H9 (cell line): ENCODE measurements around the gene ANXA9. TPM values are rescaled to one million over a fixed set of nuclear protein-coding genes. Genes with fewer than 3 reads are reported as not detected.
A peak's percentile ranks its signal among the peaks of the same experiment; 100 is the strongest.

ENCODE experiments used
- DNase-seq: peaks from one replicate; pipeline ENCODE4 v3.0.0-alpha.2; 2017
- H2AFZ ChIP-seq: one replicate; pipeline ENCODE4 v1.6.1; 2013; ENCODE audit warnings: mild to moderate bottlenecking, low read length, control low read depth, moderate library complexity
- H2AK5ac ChIP-seq: 2 replicates; pipeline ENCODE4 v1.6.1; 2013; ENCODE audit warnings: low read length, control low read depth, mixed read lengths; ENCODE audit not compliant: insufficient read length
- H2BK120ac ChIP-seq: one replicate; pipeline ENCODE4 v1.6.1; 2013; ENCODE audit warnings: low read depth, mild to moderate bottlenecking, low read length, control low read depth, inconsistent platforms; ENCODE audit not compliant: poor library complexity, severe bottlenecking
- H2BK12ac ChIP-seq: 2 replicates; pipeline ENCODE4 v1.6.1; 2013; ENCODE audit warnings: low read length, control low read depth, mixed read lengths, low read depth; ENCODE audit not compliant: insufficient read length
- H2BK15ac ChIP-seq: 2 replicates; pipeline ENCODE4 v1.6.1; 2013; ENCODE audit warnings: low read depth, low read length, control low read depth
- H2BK20ac ChIP-seq: one replicate; pipeline ENCODE4 v1.6.1; 2013; ENCODE audit warnings: low read depth, mild to moderate bottlenecking, low read length, control low read depth, inconsistent platforms; ENCODE audit not compliant: poor library complexity, severe bottlenecking
- H2BK5ac ChIP-seq: 2 replicates; pipeline ENCODE4 v1.6.1; 2013; ENCODE audit warnings: low read length, control low read depth, mixed read lengths; ENCODE audit not compliant: insufficient read length
- H3K14ac ChIP-seq: 2 replicates; pipeline ENCODE4 v1.6.1; 2013; ENCODE audit warnings: low read length, control low read depth; ENCODE audit not compliant: insufficient read depth
- H3K18ac ChIP-seq: 2 replicates; pipeline ENCODE4 v1.6.1; 2013; ENCODE audit warnings: low read depth, mild to moderate bottlenecking, mixed read lengths, low read length, control low read depth; ENCODE audit not compliant: insufficient read length
- H3K23ac ChIP-seq: 2 replicates; pipeline ENCODE4 v1.6.1; 2013; ENCODE audit warnings: low read length, control low read depth, mixed read lengths, low read depth; ENCODE audit not compliant: insufficient read length
- H3K23me2 ChIP-seq: 2 replicates; pipeline ENCODE4 v1.6.1; 2013; ENCODE audit warnings: low read depth, mild to moderate bottlenecking, mixed read lengths, low read length, control low read depth; ENCODE audit not compliant: insufficient read length, poor library complexity, severe bottlenecking
- H3K27ac ChIP-seq: 2 replicates; pipeline ENCODE4 v1.5.1; 2013; ENCODE audit warnings: low read length, control low read depth, mixed read lengths, low read depth; ENCODE audit not compliant: insufficient read length
- H3K27me3 ChIP-seq: 2 replicates; pipeline ENCODE4 v1.6.1; 2013; ENCODE audit warnings: low read length, control low read depth, inconsistent platforms; ENCODE audit not compliant: insufficient read depth
- H3K4ac ChIP-seq: 2 replicates; pipeline ENCODE4 v1.6.1; 2013; ENCODE audit warnings: low read depth, mild to moderate bottlenecking, control low read depth, inconsistent platforms, low read length, moderate library complexity
- H3K4me1 ChIP-seq: 2 replicates; pipeline ENCODE4 v1.6.1; 2013; ENCODE audit warnings: low read length, control low read depth, inconsistent platforms; ENCODE audit not compliant: insufficient read depth
- H3K4me2 ChIP-seq: 2 replicates; pipeline ENCODE4 v1.6.1; 2013; ENCODE audit warnings: low read length, control low read depth, mixed read lengths; ENCODE audit not compliant: insufficient read length, insufficient read depth
- H3K56ac ChIP-seq: 2 replicates; pipeline ENCODE4 v1.6.1; 2013; ENCODE audit warnings: low read depth, mild to moderate bottlenecking, mixed read lengths, low read length, control low read depth; ENCODE audit not compliant: insufficient read length
- H3K79me1 ChIP-seq: 2 replicates; pipeline ENCODE4 v1.6.1; 2013; ENCODE audit warnings: low read depth, mild to moderate bottlenecking, moderate library complexity, low read length, control low read depth, inconsistent platforms; ENCODE audit not compliant: insufficient read depth, poor library complexity, severe bottlenecking
- H3K79me2 ChIP-seq: 2 replicates; pipeline ENCODE4 v1.6.1; 2013; ENCODE audit warnings: low read length, control low read depth, inconsistent platforms; ENCODE audit not compliant: insufficient read depth
- H3K9ac ChIP-seq: 2 replicates; pipeline ENCODE4 v1.6.1; 2013; ENCODE audit warnings: low read length, control low read depth, mixed read lengths; ENCODE audit not compliant: insufficient read length; ENCODE audit errors: extremely low read depth
- H3K9me3 ChIP-seq: one replicate; pipeline ENCODE4 v1.6.1; 2013; ENCODE audit warnings: low read depth, low read length, inconsistent platforms; ENCODE audit not compliant: control insufficient read depth
- H3T11ph ChIP-seq: one replicate; pipeline ENCODE4 v1.6.1; 2013; ENCODE audit warnings: mild to moderate bottlenecking, low read length, control low read depth, inconsistent platforms
- H4K20me1 ChIP-seq: one replicate; pipeline ENCODE4 v1.6.1; 2013; ENCODE audit not compliant: control insufficient read depth, insufficient read length, insufficient read depth
- H4K5ac ChIP-seq: 2 replicates; pipeline ENCODE4 v1.6.1; 2013; ENCODE audit warnings: low read depth, mild to moderate bottlenecking, mixed read lengths, low read length, control low read depth; ENCODE audit not compliant: insufficient read length
- H4K8ac ChIP-seq: replicated peaks from 2 replicates; pipeline ENCODE4 v1.6.1; 2013; ENCODE audit warnings: low read length, control low read depth, mixed read lengths, low read depth; ENCODE audit not compliant: insufficient read length
- H4K91ac ChIP-seq: 2 replicates; pipeline ENCODE4 v1.6.1; 2013; ENCODE audit warnings: low read depth, mild to moderate bottlenecking, moderate library complexity, mixed read lengths, low read length, control low read depth; ENCODE audit not compliant: insufficient read length
- H3K27ac Mint-ChIP-seq, 3 experiments: 2 replicates in 2 of 3; 3 replicates in 1 of 3; pipeline ENCODE4 v1.8.0; 2020 to 2021; ENCODE audit warnings: mixed read lengths in 3 of 3, mild to moderate bottlenecking in 1 of 3, moderate library complexity in 1 of 3
- H3K27me3 Mint-ChIP-seq: 2 replicates; pipeline ENCODE4 v1.8.0; 2021; ENCODE audit warnings: low read depth, mild to moderate bottlenecking, moderate library complexity, mixed read lengths
- H3K36me3 Mint-ChIP-seq, 3 experiments: 2 replicates in 2 of 3; 3 replicates in 1 of 3; pipeline ENCODE4 v1.8.0; 2020 to 2021; ENCODE audit warnings: low read depth in 3 of 3, mixed read lengths in 3 of 3; ENCODE audit not compliant: insufficient read depth in 1 of 3
- H3K4me1 Mint-ChIP-seq, 2 experiments: 2 replicates each; pipeline ENCODE4 v1.8.0; 2020; ENCODE audit warnings: mixed read lengths in 2 of 2
- H3K4me3 Mint-ChIP-seq, 2 experiments: 2 replicates in 1 of 2; 3 replicates in 1 of 2; pipeline ENCODE4 v1.8.0; 2020 to 2021; ENCODE audit warnings: mild to moderate bottlenecking in 2 of 2, mixed read lengths in 2 of 2, moderate library complexity in 1 of 2
- H3K9me3 Mint-ChIP-seq, 2 experiments: 2 replicates in 1 of 2; 3 replicates in 1 of 2; pipeline ENCODE4 v1.8.0; 2020; ENCODE audit warnings: mild to moderate bottlenecking in 2 of 2, mixed read lengths in 2 of 2, moderate library complexity in 1 of 2
- CTCF ChIP-seq: fragments of 200-600 bp; sonication (generic); conservative IDR thresholded peaks from 3 replicates; pipeline ENCODE4 v1.8.0; 2021; ENCODE audit warnings: antibody characterized with exemption, mild to moderate bottlenecking
- total RNA-seq: library from RNA; stranded (reverse); gene quantifications from 2 replicates; pipeline ENCODE4 v1.2.1, GENCODE V29; 2021

ANXA9 gene
- total RNA-seq, 1 experiment from 2014 or later = 0.92 TPM

- Histone ChIP-seq H4K20me1 (no peaks in the 10 kb centered on the region), H3K23me2 (no peaks in the 10 kb centered on the region), H3K9me3 (no peaks in the 10 kb centered on the region), H2BK15ac (no peak overlapping the region), H3K79me2 (no peaks in the 10 kb centered on the region), H4K91ac (no peak overlapping the region), H2BK20ac (no peak overlapping the region), H3K27ac (no peak overlapping the region), H2BK12ac (no peak overlapping the region), H3K9ac (no peak overlapping the region), H2AK5ac (no peak overlapping the region), H3K23ac (no peak overlapping the region), H2AFZ (no peak overlapping the region), H4K5ac (no peak overlapping the region), H3K4ac (no peak overlapping the region), H3K14ac (no peak overlapping the region), H2BK5ac (no peak overlapping the region), H3T11ph (no peak overlapping the region), H4K8ac (no peak overlapping the region), H3K56ac (no peak overlapping the region), H3K27me3 (no peaks in the 10 kb centered on the region), H3K79me1 (no peaks in the 10 kb centered on the region), H3K4me2 (no peak overlapping the region), H2BK120ac (no peak overlapping the region), H3K4me1 (no peaks in the 10 kb centered on the region), H3K18ac (no peak overlapping the region)
- Mint-ChIP-seq H3K36me3 (peaks cover 35 to 89% (median 78%) of the 10 kb centered on the region in 3 experiments), H3K27ac (peak overlapping the region in 1 of 3 experiments; percentile 5; a peak in 2 of 7 replicates), H3K27me3 (no peaks in the 10 kb centered on the region), H3K4me3 (no peak overlapping the region), H3K9me3 (no peaks in the 10 kb centered on the region), H3K4me1 (no peaks in the 10 kb centered on the region)
- DNase-seq = no peak
- TF ChIP-seq CTCF = no peak
Observed at GRCh38 chr1:150955280-150955679, 26.8 kb upstream of the ANXA9 start.
